Measurements from ENCODE around the gene TNRC18. TPM values are rescaled to one million over a fixed set of nuclear protein-coding genes. Genes with fewer than 3 reads are reported as not detected.

Gene TNRC18
- total RNA-seq, 2 donors from 2014 or later, result 32.0 to 53.6 TPM

DNA sequence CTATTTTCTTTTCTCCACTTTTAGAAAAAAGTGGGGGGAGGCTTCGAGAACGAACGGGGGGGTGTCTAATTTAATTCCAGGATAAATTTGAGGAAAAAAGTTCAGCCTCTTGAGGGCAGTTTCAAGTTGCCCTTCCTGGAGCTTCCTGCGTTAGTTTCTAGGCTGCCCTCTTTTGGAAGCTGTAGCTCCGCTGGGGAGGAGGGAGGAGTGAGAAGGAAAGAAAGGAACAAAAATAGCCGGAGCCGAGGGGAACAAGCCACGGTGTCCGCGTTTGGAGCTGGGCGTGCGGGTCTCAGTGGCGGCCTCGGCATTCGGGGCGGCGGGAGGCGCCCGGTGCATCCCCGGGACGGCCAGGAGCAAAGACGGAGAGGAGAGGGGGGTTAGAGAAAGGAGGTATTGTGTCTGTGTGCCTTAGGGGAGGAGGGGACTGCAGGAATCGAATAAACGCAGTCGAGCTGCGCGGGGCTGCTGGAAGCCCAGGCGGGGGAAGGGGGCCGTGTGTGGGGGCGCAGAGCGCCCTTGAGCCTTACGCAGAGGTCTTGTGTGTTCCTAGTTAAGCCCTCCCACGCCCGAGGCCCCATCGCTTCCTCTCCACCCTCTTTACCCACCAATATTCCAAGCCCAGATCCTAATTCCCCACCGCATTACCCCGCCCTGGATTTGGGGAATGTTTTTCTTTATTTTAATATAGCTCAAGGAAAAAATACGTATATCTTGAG is 2.0 kb upstream of the TNRC18 start:
- Histone ChIP-seq H3K27me3 (no peaks in the 10 kb centered on the region), H3K4me1 (peaks cover 0 to 28% of the 10 kb centered on the region in 2 donors), H3K36me3 (no peaks in the 10 kb centered on the region), H3K27ac (peak overlapping the region; percentile 99 to 100), H3K9me3 (no peaks in the 10 kb centered on the region), H3K4me3 (peak overlapping the region; percentile 91 to 97)
- TF ChIP-seq, protein P1, sequence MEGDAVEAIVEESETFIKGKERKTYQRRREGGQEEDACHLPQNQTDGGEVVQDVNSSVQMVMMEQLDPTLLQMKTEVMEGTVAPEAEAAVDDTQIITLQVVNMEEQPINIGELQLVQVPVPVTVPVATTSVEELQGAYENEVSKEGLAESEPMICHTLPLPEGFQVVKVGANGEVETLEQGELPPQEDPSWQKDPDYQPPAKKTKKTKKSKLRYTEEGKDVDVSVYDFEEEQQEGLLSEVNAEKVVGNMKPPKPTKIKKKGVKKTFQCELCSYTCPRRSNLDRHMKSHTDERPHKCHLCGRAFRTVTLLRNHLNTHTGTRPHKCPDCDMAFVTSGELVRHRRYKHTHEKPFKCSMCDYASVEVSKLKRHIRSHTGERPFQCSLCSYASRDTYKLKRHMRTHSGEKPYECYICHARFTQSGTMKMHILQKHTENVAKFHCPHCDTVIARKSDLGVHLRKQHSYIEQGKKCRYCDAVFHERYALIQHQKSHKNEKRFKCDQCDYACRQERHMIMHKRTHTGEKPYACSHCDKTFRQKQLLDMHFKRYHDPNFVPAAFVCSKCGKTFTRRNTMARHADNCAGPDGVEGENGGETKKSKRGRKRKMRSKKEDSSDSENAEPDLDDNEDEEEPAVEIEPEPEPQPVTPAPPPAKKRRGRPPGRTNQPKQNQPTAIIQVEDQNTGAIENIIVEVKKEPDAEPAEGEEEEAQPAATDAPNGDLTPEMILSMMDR (IDR thresholded peaks at IDR 0.05), result no peak
- peak; percentile 72 for DNase-seq (ENCODE audit: low spot score)

DNA sequence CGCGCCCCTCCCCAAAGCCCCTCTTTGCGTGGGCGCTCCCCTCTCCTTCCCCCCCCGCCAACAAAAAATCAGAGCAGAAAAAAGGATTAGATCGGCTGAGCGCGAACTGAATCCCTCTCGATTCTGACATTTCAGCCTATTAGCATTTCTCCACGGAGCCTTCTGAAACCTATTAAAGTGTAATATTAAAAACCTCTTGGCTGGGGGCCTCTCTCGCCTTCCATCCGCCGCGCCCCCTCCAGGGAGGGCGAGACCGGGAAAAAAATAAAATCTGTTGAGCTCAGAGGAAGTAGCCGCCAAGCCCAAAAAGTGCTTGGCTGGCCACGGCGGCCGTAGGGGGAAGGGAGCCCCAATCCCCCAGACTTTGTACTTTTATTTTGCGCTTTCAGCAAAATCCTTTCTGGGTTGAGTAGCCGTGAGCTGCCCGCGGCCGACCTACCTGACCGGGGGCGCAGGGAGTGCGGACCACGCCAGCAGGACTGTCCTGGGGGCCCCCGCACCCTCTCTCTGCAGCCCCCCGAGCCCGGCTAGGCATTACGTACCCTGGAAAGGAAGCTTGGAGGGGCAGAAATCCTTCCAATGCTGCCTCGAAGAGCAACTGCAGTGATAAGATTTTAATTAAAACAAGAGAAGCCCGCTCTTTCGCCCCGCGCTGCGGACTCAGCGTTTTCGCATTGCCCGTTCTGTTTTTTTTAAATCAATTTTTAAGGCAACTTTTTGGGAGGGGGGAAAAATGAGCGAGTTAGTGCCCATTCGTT is 1.3 kb upstream of the TNRC18 start:
- Histone ChIP-seq H3K4me3 (peak overlapping the region; percentile 91 to 97), H3K27me3 (no peaks in the 10 kb centered on the region), H3K4me1 (peaks cover 0 to 21% of the 10 kb centered on the region in 2 donors), H3K9me3 (no peaks in the 10 kb centered on the region), H3K36me3 (no peaks in the 10 kb centered on the region), H3K27ac (peak overlapping the region; percentile 99 to 100)
- DNase-seq (ENCODE audit: low spot score), result peak; percentile 68
- TF ChIP-seq, protein P1 (IDR thresholded peaks at IDR 0.05), result peak in 1 of 2 donors; percentile 11

DNA sequence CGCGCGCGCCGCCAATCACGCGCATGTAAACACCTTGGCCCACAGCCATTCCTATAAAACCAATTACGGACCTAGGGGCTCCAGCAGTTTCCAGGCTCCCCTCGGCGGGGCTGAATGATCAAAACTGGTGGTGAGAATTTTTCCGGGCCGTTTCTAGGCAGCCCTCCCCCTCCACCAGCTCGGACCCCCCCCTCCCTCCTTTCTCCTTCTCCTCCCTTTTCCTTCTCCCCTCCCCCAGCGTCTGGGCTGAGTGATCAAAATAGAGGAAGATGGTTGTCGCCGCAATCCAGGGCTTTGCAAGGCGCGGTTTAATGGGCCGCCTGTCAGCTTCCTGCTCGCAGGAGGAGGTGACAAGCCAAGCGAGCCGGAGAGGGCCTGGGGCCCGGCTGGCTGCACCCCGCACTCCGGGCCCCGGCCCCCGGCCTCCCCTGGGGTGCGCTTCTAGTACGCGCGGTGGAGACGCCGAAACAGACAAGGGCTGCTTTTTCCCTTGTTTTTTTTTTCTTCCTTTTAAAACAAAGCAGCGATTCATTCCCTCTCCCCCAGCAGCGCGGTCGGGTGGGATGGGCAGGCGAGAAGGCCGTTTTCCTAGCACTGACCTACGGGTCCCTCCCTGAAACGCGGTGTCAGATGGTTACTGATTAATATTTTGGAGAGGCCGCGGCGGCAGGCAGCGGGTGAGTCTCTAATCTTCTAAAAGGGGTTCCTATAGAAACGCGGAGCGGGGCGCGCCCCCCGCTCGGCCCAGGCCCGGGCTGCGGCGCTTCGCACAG is 528 bp upstream of the TNRC18 start:
- Histone ChIP-seq H3K36me3 (no peaks in the 10 kb centered on the region), H3K27ac (peak overlapping the region; percentile 99 to 100), H3K9me3 (no peaks in the 10 kb centered on the region), H3K27me3 (no peaks in the 10 kb centered on the region), H3K4me3 (peak overlapping the region; percentile 91 to 97), H3K4me1 (peaks cover 0 to 18% of the 10 kb centered on the region in 2 donors)
- DNase-seq (ENCODE audit: low spot score), result peak; percentile 97
- TF ChIP-seq, protein P1 (IDR thresholded peaks at IDR 0.05), result no peak

DNA sequence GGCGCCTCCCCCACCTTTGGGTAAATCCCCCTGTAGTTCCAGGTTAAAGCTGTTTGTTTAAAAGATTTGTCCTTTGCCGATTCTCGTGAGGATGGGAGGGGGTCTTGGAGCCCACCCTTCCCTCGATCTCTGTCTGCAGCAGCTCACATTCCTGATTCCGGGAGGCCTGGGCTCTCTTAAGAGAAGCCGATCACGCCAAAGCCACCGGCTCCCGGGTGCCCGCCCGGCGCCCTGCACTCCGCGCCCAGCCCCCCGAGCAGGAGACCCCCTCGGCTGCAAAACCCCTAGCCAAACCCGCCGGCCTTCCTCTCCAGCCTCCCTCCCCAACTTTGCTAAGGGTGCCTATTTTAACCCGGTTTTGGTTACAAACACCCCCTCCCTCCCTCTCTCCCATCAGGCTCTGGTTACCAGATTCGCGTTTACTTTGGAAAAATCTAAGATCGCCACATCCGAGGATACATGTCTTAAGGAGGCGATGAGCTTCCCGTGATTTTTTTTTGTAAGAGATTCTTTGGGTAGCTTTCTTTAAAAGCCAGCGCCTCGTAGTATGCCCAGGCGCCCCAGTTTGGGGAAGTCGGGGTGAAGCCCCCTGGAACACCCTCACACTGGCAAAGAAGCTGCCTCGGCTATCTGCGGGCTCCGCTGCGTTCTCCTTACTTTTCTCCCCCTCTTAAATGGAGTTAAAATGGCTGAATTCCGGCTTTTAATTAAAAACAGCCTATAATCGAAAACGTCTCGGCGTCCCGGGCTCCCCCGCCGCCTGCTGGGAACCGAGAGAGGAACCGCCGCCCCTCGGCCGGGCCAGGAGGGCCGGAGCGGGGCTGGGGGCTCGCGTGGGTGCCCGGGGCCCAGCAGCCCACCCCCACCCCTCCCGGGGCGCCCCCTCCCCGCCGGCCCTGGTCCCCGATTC is 983 bp downstream of the TNRC18 start:
- Histone ChIP-seq H3K4me1 (peaks cover 0 to 20% of the 10 kb centered on the region in 2 donors), H3K27me3 (no peaks in the 10 kb centered on the region), H3K4me3 (peak overlapping the region; percentile 91 to 97), H3K9me3 (no peaks in the 10 kb centered on the region), H3K36me3 (no peaks in the 10 kb centered on the region), H3K27ac (peak overlapping the region; percentile 99 to 100)
- TF ChIP-seq, protein P1 (IDR thresholded peaks at IDR 0.05), result no peak
- DNase-seq (ENCODE audit: low spot score), result no peak
